ENCODE data around the gene G0S2.

DNA sequence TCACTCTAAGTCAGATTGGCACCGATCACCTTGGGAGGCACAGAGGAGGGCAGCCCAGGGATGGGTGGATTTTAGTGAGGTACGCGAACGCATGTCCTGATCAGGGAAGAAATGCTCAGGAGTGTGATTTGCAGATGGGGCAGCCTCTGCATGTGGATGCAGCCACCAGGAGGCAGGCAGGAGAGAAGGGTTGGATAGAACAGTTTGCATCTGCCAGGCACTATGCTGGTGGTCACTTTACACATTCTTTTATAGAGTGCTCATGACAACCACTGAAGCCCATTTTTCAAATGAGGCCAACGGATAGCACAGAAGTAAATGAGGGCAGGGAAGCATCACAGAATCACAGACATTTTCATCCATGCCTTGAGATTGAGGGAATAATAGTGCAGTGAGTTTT lies 28.7 kb upstream of the G0S2 start:
- TF ChIP-seq, protein P1, sequence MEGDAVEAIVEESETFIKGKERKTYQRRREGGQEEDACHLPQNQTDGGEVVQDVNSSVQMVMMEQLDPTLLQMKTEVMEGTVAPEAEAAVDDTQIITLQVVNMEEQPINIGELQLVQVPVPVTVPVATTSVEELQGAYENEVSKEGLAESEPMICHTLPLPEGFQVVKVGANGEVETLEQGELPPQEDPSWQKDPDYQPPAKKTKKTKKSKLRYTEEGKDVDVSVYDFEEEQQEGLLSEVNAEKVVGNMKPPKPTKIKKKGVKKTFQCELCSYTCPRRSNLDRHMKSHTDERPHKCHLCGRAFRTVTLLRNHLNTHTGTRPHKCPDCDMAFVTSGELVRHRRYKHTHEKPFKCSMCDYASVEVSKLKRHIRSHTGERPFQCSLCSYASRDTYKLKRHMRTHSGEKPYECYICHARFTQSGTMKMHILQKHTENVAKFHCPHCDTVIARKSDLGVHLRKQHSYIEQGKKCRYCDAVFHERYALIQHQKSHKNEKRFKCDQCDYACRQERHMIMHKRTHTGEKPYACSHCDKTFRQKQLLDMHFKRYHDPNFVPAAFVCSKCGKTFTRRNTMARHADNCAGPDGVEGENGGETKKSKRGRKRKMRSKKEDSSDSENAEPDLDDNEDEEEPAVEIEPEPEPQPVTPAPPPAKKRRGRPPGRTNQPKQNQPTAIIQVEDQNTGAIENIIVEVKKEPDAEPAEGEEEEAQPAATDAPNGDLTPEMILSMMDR (IDR thresholded peaks at IDR 0.05), result peak; percentile 65
- TF ChIP-seq, protein P2, sequence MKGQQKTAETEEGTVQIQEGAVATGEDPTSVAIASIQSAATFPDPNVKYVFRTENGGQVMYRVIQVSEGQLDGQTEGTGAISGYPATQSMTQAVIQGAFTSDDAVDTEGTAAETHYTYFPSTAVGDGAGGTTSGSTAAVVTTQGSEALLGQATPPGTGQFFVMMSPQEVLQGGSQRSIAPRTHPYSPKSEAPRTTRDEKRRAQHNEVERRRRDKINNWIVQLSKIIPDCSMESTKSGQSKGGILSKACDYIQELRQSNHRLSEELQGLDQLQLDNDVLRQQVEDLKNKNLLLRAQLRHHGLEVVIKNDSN (IDR thresholded peaks at IDR 0.05; ENCODE audit: borderline replicate concordance, low read depth), result no peak
- no peak for TF ChIP-seq EP300 (IDR thresholded peaks at IDR 0.05; ENCODE audit: borderline replicate concordance in 1 of 2, low read depth in 1 of 2, low read length in 1 of 2)
- no peak for TF ChIP-seq TAF1 (IDR thresholded peaks at IDR 0.05; ENCODE audit: borderline replicate concordance, low read depth, low read length)
- TF ChIP-seq, protein P3, sequence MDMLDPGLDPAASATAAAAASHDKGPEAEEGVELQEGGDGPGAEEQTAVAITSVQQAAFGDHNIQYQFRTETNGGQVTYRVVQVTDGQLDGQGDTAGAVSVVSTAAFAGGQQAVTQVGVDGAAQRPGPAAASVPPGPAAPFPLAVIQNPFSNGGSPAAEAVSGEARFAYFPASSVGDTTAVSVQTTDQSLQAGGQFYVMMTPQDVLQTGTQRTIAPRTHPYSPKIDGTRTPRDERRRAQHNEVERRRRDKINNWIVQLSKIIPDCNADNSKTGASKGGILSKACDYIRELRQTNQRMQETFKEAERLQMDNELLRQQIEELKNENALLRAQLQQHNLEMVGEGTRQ (IDR thresholded peaks at IDR 0.05; ENCODE audit: borderline replicate concordance, low read depth, low read length), result no peak
- no peak for TF ChIP-seq NRF1 (IDR thresholded peaks at IDR 0.05; ENCODE audit: low read depth, low read length)
- peak; percentile 34; the same call in 1 of the 2 replicates for TF ChIP-seq SMC3 (IDR thresholded peaks at IDR 0.05; ENCODE audit: low read depth, low read length)
- TF ChIP-seq, protein P4, sequence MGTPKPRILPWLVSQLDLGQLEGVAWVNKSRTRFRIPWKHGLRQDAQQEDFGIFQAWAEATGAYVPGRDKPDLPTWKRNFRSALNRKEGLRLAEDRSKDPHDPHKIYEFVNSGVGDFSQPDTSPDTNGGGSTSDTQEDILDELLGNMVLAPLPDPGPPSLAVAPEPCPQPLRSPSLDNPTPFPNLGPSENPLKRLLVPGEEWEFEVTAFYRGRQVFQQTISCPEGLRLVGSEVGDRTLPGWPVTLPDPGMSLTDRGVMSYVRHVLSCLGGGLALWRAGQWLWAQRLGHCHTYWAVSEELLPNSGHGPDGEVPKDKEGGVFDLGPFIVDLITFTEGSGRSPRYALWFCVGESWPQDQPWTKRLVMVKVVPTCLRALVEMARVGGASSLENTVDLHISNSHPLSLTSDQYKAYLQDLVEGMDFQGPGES (IDR thresholded peaks at IDR 0.05; ENCODE audit: low read depth, low read length), result no peak
- no peak for TF ChIP-seq EZH2phosphoT487 (IDR thresholded peaks at IDR 0.05; ENCODE audit: borderline replicate concordance, low read depth)
- no peak for TF ChIP-seq GABPA (IDR thresholded peaks at IDR 0.05; ENCODE audit: low read depth)
- TF ChIP-seq SIN3A (IDR thresholded peaks at IDR 0.05; ENCODE audit: borderline replicate concordance, low read depth, low read length), result no peak
- TF ChIP-seq, protein P5, sequence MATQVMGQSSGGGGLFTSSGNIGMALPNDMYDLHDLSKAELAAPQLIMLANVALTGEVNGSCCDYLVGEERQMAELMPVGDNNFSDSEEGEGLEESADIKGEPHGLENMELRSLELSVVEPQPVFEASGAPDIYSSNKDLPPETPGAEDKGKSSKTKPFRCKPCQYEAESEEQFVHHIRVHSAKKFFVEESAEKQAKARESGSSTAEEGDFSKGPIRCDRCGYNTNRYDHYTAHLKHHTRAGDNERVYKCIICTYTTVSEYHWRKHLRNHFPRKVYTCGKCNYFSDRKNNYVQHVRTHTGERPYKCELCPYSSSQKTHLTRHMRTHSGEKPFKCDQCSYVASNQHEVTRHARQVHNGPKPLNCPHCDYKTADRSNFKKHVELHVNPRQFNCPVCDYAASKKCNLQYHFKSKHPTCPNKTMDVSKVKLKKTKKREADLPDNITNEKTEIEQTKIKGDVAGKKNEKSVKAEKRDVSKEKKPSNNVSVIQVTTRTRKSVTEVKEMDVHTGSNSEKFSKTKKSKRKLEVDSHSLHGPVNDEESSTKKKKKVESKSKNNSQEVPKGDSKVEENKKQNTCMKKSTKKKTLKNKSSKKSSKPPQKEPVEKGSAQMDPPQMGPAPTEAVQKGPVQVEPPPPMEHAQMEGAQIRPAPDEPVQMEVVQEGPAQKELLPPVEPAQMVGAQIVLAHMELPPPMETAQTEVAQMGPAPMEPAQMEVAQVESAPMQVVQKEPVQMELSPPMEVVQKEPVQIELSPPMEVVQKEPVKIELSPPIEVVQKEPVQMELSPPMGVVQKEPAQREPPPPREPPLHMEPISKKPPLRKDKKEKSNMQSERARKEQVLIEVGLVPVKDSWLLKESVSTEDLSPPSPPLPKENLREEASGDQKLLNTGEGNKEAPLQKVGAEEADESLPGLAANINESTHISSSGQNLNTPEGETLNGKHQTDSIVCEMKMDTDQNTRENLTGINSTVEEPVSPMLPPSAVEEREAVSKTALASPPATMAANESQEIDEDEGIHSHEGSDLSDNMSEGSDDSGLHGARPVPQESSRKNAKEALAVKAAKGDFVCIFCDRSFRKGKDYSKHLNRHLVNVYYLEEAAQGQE (IDR thresholded peaks at IDR 0.05; ENCODE audit: low read depth, low read length), result no peak

All from SK-N-SH (cell line).